Glutamatergic neuron (in vitro differentiated cells): ENCODE results near the gene EMILIN2. TPM values are rescaled to one million over a fixed set of nuclear protein-coding genes. Genes with fewer than 3 reads are reported as not detected.
A peak's percentile ranks its signal among the peaks of the same experiment; 100 is the strongest.
"Not testable (repeated sequence)": the region's sequence is repeated elsewhere in the genome, so short reads cannot be mapped to it uniquely, and the experiment has no call there.

ENCODE experiments used
- DNase-seq: peaks from one replicate; pipeline ENCODE4 v3.0.0; 2022
- H3K27ac Mint-ChIP-seq: one replicate; pipeline ENCODE4 v1.8.0; 2020; ENCODE audit warnings: mild to moderate bottlenecking, mixed read lengths, inconsistent platforms; ENCODE audit not compliant: unreplicated experiment
- H3K27me3 Mint-ChIP-seq: one replicate; pipeline ENCODE4 v1.8.0; 2020; ENCODE audit warnings: mild to moderate bottlenecking, moderate library complexity, mixed read lengths, inconsistent platforms; ENCODE audit not compliant: unreplicated experiment
- H3K36me3 Mint-ChIP-seq: one replicate; pipeline ENCODE4 v1.8.0; 2020; ENCODE audit warnings: mild to moderate bottlenecking, mixed read lengths, inconsistent platforms; ENCODE audit not compliant: unreplicated experiment
- H3K4me1 Mint-ChIP-seq: one replicate; pipeline ENCODE4 v1.8.0; 2020; ENCODE audit warnings: mild to moderate bottlenecking, low read depth, mixed read lengths, inconsistent platforms; ENCODE audit not compliant: unreplicated experiment
- H3K4me3 Mint-ChIP-seq: one replicate; pipeline ENCODE4 v1.8.0; 2020; ENCODE audit warnings: mild to moderate bottlenecking, mixed read lengths, inconsistent platforms; ENCODE audit not compliant: unreplicated experiment
- H3K9me3 Mint-ChIP-seq: one replicate; pipeline ENCODE4 v1.8.0; 2020; ENCODE audit warnings: mild to moderate bottlenecking, moderate library complexity, mixed read lengths, inconsistent platforms; ENCODE audit not compliant: unreplicated experiment
- total RNA-seq: library from RNA; stranded (reverse); fragmentation: NEBNext Ultra II Directional; extraction: Animal tissue kit (Norgen Biotek cat#: 25700); gene quantifications from one replicate; pipeline ENCODE4 v1.2.1, GENCODE V29; 2021; ENCODE audit not compliant: unreplicated experiment
- TF ChIP-seq, protein P1 (sequence below): fragments of 200-600 bp; sonication (generic); IDR thresholded peaks from one replicate; pipeline ENCODE4 v1.5.0; 2021; ENCODE audit not compliant: partially characterized antibody, unreplicated experiment

Gene EMILIN2
- total RNA-seq, 1 donor from 2014 or later = 4.1 TPM

DNA sequence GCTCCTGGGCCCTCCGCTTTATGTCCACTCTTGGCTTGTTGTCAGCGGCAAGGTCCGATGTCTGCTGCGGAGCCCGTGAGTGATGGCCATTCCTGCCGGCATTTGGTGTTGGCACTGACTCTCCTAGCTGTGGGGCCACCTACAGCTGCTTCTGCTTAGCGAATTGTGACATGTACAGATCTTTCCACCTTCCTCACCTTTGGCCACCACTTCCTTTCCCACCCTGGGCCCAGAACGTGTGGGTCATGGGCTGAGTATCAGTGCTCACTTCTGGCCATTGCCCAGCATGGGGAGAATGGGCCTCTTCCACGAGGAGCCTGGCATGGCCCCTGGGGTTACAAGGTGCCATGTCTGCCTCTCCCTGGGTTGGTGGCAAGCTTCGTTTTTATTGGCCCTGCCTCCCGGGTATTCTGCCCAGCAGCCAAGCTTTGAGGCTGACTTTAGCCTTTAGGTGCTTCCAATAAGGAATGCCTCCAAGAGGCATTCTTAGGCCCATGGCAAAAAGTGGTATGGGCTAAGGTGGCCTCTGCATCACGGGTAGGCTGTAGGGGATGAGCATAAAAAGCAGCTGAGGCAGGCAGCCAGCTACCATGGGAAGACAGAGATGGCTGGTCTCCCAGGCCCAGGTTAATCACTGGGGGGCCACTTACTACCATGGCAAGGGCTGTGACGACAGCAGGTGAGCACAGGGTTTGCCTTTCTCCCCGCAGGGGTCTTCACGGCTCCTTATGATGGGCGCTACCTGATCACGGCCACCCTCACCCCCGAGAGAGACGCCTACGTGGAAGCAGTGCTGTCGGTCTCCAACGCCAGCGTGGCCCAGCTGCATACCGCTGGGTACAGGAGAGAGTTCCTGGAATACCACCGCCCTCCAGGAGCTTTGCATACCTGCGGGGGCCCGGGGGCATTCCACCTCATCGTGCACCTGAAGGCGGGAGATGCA is 65.8 kb downstream of the EMILIN2 start:
- peaks cover 16% of the 10 kb centered on the region for H3K9me3 Mint-ChIP-seq

DNA sequence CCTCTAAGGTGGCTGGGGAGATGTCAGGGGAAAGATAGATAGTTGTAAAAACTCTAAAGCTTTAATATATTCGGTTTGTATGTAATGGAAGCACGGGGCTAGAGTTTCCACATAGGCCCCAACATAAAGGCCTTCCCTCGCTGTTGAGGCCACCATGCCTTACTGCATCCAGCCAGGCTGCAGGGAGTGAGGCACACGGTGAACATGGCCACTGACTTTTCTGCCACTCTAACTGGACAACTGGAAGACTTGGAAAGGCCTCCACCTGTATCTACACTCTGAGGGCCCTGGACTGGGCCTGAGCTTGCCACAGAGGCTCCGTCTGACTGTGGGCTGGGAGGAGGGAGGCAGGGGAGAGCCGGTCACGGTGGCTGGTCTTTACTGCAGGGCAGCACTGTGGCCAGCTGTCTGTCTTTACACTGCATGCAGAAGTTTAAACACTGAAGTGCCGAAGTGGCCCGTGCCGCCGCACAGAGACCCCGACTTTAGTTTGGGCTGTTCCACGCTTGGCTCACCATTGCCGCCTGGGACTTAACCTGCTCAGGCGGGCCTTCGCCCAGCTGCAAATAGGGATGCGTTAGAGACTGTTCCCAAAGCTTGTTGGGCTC is 66.7 kb downstream of the EMILIN2 start:
- DNase-seq = no peak

More for the DNA sequence above, 65.8 kb downstream of the EMILIN2 start:
- peaks cover 13% of the 10 kb centered on the region for H3K27me3 Mint-ChIP-seq
- H3K36me3 Mint-ChIP-seq = no peaks in the 10 kb centered on the region
- no peak overlapping the region for H3K4me3 Mint-ChIP-seq
- no peak overlapping the region for H3K27ac Mint-ChIP-seq
- no peak for DNase-seq
- TF ChIP-seq, protein P1, sequence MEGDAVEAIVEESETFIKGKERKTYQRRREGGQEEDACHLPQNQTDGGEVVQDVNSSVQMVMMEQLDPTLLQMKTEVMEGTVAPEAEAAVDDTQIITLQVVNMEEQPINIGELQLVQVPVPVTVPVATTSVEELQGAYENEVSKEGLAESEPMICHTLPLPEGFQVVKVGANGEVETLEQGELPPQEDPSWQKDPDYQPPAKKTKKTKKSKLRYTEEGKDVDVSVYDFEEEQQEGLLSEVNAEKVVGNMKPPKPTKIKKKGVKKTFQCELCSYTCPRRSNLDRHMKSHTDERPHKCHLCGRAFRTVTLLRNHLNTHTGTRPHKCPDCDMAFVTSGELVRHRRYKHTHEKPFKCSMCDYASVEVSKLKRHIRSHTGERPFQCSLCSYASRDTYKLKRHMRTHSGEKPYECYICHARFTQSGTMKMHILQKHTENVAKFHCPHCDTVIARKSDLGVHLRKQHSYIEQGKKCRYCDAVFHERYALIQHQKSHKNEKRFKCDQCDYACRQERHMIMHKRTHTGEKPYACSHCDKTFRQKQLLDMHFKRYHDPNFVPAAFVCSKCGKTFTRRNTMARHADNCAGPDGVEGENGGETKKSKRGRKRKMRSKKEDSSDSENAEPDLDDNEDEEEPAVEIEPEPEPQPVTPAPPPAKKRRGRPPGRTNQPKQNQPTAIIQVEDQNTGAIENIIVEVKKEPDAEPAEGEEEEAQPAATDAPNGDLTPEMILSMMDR = no peak
- H3K4me1 Mint-ChIP-seq = peaks cover 27% of the 10 kb centered on the region

GRCh38 chr18:2914185-2914880 is 67.5 kb downstream of the EMILIN2 start:
- Mint-ChIP-seq H3K9me3 (peaks cover 9% of the 10 kb centered on the region), H3K4me3 (no peak overlapping the region), H3K4me1 (peaks cover 26% of the 10 kb centered on the region), H3K27me3 (peaks cover 8% of the 10 kb centered on the region), H3K36me3 (no peaks in the 10 kb centered on the region), H3K27ac (peak overlapping the region; percentile 71)
- TF ChIP-seq, protein P1 = no peak
- DNase-seq = peak; percentile 68

More for the DNA sequence above, 66.7 kb downstream of the EMILIN2 start:
- no peaks in the 10 kb centered on the region for H3K36me3 Mint-ChIP-seq
- H3K27me3 Mint-ChIP-seq = peaks cover 8% of the 10 kb centered on the region
- peak overlapping the region; percentile 5 for H3K4me3 Mint-ChIP-seq
- H3K27ac Mint-ChIP-seq = peak overlapping the region; percentile 71
- TF ChIP-seq, protein P1 = no peak
- peaks cover 26% of the 10 kb centered on the region for H3K4me1 Mint-ChIP-seq
- H3K9me3 Mint-ChIP-seq = peaks cover 10% of the 10 kb centered on the region

GRCh38 chr18:2914881-2915240 is 68.1 kb downstream of the EMILIN2 start:
- no peaks in the 10 kb centered on the region for H3K36me3 Mint-ChIP-seq
- no peak for DNase-seq
- H3K27ac Mint-ChIP-seq = no peak overlapping the region
- TF ChIP-seq, protein P1 = no peak
- peaks cover 26% of the 10 kb centered on the region for H3K4me1 Mint-ChIP-seq
- H3K4me3 Mint-ChIP-seq = no peak overlapping the region
- H3K9me3 Mint-ChIP-seq = peaks cover 9% of the 10 kb centered on the region
- peaks cover 8% of the 10 kb centered on the region for H3K27me3 Mint-ChIP-seq

DNA sequence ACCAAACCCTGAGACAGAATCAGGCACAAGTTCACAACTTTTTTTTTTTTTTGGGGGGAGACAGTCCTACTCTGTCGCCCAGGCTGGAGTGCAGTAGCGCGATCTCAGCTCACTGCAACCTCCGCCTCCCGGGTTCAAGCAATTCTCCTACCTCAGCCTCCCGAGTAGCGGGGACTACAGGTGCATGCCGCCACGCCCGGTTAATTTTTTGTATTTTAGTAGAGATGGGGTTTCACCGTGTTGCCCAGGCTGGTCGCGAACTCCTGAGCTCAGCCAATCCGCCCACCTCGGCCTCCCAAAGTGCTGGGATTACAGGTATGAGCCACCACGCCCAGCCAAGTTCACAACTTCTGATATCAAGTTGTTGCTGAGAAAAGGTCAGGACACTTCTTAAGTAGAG is 68.7 kb downstream of the EMILIN2 start:
- not testable (repeated sequence) for H3K27ac Mint-ChIP-seq, H3K27me3 Mint-ChIP-seq, H3K4me3 Mint-ChIP-seq, DNase-seq, H3K9me3 Mint-ChIP-seq, H3K36me3 Mint-ChIP-seq
- H3K4me1 Mint-ChIP-seq = peaks cover 26% of the 10 kb centered on the region
